NCI-H1694 (cell line): Measurements from ENCODE around the gene SFXN3.

Experiments
- DNase-seq: peaks from one replicate; lab custom pipeline; 2025; lab: John Stamatoyannopoulos, UW

SFXN3 gene

GRCh38 chr10:101000127-101000914 is 30.7 kb upstream of the SFXN3 start:
- DNase-seq = no peak

GRCh38 chr10:101000915-101001658 is 29.9 kb upstream of the SFXN3 start:
- no peak for DNase-seq

GRCh38 chr10:101001659-101002035 is 29.4 kb upstream of the SFXN3 start:
- DNase-seq = no peak

- no peak for DNase-seq
Observed at GRCh38 chr10:101002456-101002855, 28.6 kb upstream of the SFXN3 start.

GRCh38 chr10:101003639-101004206 is 27.3 kb upstream of the SFXN3 start:
- no peak for DNase-seq

- no peak for DNase-seq
Observed at GRCh38 chr10:101005361-101005760, 25.7 kb upstream of the SFXN3 start.

GRCh38 chr10:101005869-101006567 is 25.0 kb upstream of the SFXN3 start:
- DNase-seq = no peak

- no peak for DNase-seq
Observed at GRCh38 chr10:101006593-101007098, 24.4 kb upstream of the SFXN3 start.

- no peak for DNase-seq
Observed at GRCh38 chr10:101007099-101007711, 23.8 kb upstream of the SFXN3 start.

- no peak for DNase-seq
Observed at GRCh38 chr10:101007915-101008822, 22.9 kb upstream of the SFXN3 start.

- DNase-seq = no peak
Observed at GRCh38 chr10:101008823-101009423, 22.1 kb upstream of the SFXN3 start.

GRCh38 chr10:101010329-101010728 is 20.7 kb upstream of the SFXN3 start:
- DNase-seq = no peak

- no peak for DNase-seq
Observed at GRCh38 chr10:101011517-101012423, 19.3 kb upstream of the SFXN3 start.

- peak; percentile 75 for DNase-seq
Observed at GRCh38 chr10:101012525-101013364, 18.3 kb upstream of the SFXN3 start.

GRCh38 chr10:101013365-101013825 is 17.6 kb upstream of the SFXN3 start:
- DNase-seq = no peak

- peak; percentile 21 for DNase-seq
Observed at GRCh38 chr10:101014230-101014884, 16.7 kb upstream of the SFXN3 start.

GRCh38 chr10:101014966-101015581 is 16.0 kb upstream of the SFXN3 start:
- DNase-seq = no peak
